A673 (cell line): Measurements from ENCODE around the gene MYO18B. TPM values are rescaled to one million over a fixed set of nuclear protein-coding genes. Genes with fewer than 3 reads are reported as not detected.

Experiments used
- BruUV-seq: library from RNA; stranded (reverse); fragments of 400-500 nt; replicated peaks from 2 replicates; lab custom pipeline; 2021; lab: Mats Ljungman, UMichigan
- CTCF ChIA-PET: fragments of 300-600 bp; sonication (Branson Sonifier 250); formaldehyde crosslinking; loops from one replicate; lab custom pipeline; 2022; ENCODE audit warnings: antibody characterized with exemption; lab: Charles Lee
- POLR2A ChIA-PET: fragments of 300-600 bp; sonication (Branson Sonifier 250); formaldehyde crosslinking; loops from one replicate; lab custom pipeline; 2022; ENCODE audit warnings: antibody characterized with exemption; ENCODE audit not compliant: low non-redundant PET; lab: Charles Lee
- DNase-seq: peaks from one replicate; pipeline ENCODE4 v3.0.0-alpha.2; 2015; ENCODE audit warnings: low spot score
- H3K27ac ChIP-seq: fragments of 200-600 bp; sonication (generic); 2 replicates; pipeline ENCODE4 v1.5.1; 2016; ENCODE audit warnings: mixed run types, low read depth, mild to moderate bottlenecking, mixed read lengths, antibody characterized with exemption, low read length; ENCODE audit not compliant: poor library complexity, severe bottlenecking
- H3K27me3 ChIP-seq: fragments of 200-600 bp; sonication (generic); replicated peaks from 2 replicates; pipeline ENCODE4 v1.6.1; 2017; ENCODE audit warnings: mixed run types, low read depth, mild to moderate bottlenecking, mixed read lengths, antibody characterized with exemption, low read length; ENCODE audit not compliant: insufficient read depth, poor library complexity
- H3K36me3 ChIP-seq: fragments of 200-600 bp; sonication (generic); 2 replicates; pipeline ENCODE4 v1.6.1; 2016; ENCODE audit warnings: mixed run types, mild to moderate bottlenecking, mixed read lengths, antibody characterized with exemption, low read length; ENCODE audit not compliant: insufficient read depth, poor library complexity, severe bottlenecking
- H3K4me1 ChIP-seq: fragments of 200-600 bp; sonication (generic); 2 replicates; pipeline ENCODE4 v1.6.1; 2017; ENCODE audit warnings: mixed run types, mild to moderate bottlenecking, mixed read lengths, antibody characterized with exemption, low read length; ENCODE audit not compliant: insufficient read depth, poor library complexity, severe bottlenecking
- H3K4me3 ChIP-seq: fragments of 200-600 bp; sonication (generic); 2 replicates; pipeline ENCODE4 v1.5.1; 2016; ENCODE audit warnings: low read depth, mixed run types, mild to moderate bottlenecking, mixed read lengths, low read length; ENCODE audit not compliant: poor library complexity, severe bottlenecking
- H3K9me3 ChIP-seq: fragments of 200-600 bp; sonication (generic); 2 replicates; pipeline ENCODE4 v1.6.1; 2016; ENCODE audit warnings: mixed run types, low read depth, mild to moderate bottlenecking, mixed read lengths, antibody characterized with exemption, low read length; ENCODE audit not compliant: poor library complexity, severe bottlenecking
- CTCF ChIP-seq: fragments of 300-800, 200-600 bp; sonication (generic); conservative IDR thresholded peaks from 2 replicates; pipeline ENCODE4 v1.5.1; 2017; ENCODE audit warnings: low read depth, mild to moderate bottlenecking, antibody characterized with exemption, low read length, moderate library complexity, mixed read lengths
- EZH2 ChIP-seq: fragments of 200-600 bp; sonication (generic); IDR thresholded peaks from 2 replicates; pipeline ENCODE4 v1.6.1; 2017; ENCODE audit warnings: borderline replicate concordance, low read depth, mild to moderate bottlenecking, mixed read lengths, antibody characterized with exemption, low read length; ENCODE audit not compliant: poor library complexity, severe bottlenecking
- intact Hi-C: fragments of 100-400 bp; cut with micrococcal nuclease; formaldehyde crosslinking; loops from one replicate; pipeline ENCODE4 v1.10.0; 2022; ENCODE audit not compliant: unreplicated experiment
- total RNA-seq: library from RNA; stranded (reverse); gene quantifications from 2 replicates; pipeline ENCODE4 v1.2.3, GENCODE V29; 2021

MYO18B gene
- total RNA-seq, 1 experiment from 2014 or later = not detected

DNA sequence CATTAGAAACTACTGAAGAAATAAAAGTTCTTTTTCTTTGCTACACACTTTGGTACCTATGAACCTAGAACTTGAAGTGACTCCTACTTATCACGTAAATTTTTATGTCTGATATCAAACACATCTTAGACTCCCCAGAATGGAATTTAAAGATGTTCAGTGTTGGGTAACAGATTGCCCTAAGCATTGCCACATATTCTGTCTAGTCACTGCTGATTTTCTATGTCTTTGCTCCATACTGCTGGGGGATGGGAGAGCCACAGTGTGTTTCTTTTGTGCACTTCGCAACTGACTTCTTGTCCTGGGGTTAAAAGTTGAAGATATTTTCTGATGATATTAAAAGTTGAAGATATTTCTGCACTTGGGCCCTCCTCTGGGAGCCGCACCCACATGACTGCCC, 19.4 kb upstream of the MYO18B start:
- no peaks in the 10 kb centered on the region for H3K27me3 ChIP-seq
- TF ChIP-seq CTCF (no peak), EZH2 (no peak)
- no peaks in the 10 kb centered on the region for H3K36me3 ChIP-seq
- DNase-seq = no peak
- ChIA-PET POLR2A (no interaction called here), CTCF (no interaction called here)
- no TSS peak for BruUV-seq
- intact Hi-C loops = no loop called here
- H3K4me1 ChIP-seq = no peaks in the 10 kb centered on the region
- no peak overlapping the region for H3K4me3 ChIP-seq
- no peaks in the 10 kb centered on the region for H3K9me3 ChIP-seq
- H3K27ac ChIP-seq = no peak overlapping the region

DNA sequence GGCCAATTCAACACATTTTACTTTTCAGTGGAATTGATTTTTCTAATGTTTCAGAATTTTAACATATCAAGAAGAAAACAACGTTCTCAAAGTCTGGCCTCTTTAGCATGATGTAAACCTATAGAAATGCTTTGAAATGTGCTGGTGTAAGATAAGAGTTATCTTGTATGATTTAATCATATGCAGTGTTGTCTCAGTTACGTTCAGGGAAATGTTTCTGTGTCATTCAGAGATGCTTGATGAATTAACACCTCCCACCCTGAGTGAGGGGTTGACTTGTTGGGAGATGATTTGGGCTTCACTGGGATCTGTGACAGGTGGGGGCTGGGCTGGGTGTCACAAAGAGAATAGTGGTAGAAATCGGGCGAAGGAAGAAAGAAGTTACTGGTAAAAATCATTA, 15.7 kb upstream of the MYO18B start:
- TF ChIP-seq EZH2 = no peak
- TF ChIP-seq CTCF = no peak
- Histone ChIP-seq H3K4me3 (no peak overlapping the region), H3K27ac (no peak overlapping the region), H3K9me3 (no peaks in the 10 kb centered on the region), H3K27me3 (no peaks in the 10 kb centered on the region), H3K36me3 (no peaks in the 10 kb centered on the region), H3K4me1 (no peaks in the 10 kb centered on the region)
- intact Hi-C loops = no loop called here
- CTCF ChIA-PET = no interaction called here
- no peak for DNase-seq
- POLR2A ChIA-PET = no interaction called here
- no TSS peak for BruUV-seq

DNA sequence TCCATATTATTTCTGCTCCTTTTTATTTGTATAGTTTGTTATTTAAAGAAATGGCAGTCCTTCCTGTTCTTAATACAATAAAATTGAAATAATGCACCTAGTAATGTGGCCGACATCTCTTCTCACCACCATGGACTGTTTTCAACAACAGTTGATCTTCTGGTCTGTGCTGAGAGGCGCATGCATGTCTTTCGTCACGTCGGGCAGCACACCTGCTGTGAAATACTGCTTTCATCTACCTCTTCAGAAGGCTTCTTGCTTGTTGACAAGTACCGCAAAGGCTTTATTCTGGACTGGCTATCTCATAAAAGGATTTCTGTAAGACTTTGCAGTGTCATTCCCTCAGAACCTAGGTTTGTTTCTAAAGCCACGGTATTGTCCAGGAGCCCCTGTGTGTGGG, 13.9 kb upstream of the MYO18B start:
- no TSS peak for BruUV-seq
- DNase-seq = no peak
- Histone ChIP-seq H3K36me3 (no peaks in the 10 kb centered on the region), H3K27ac (no peak overlapping the region), H3K4me3 (no peak overlapping the region), H3K9me3 (no peaks in the 10 kb centered on the region), H3K4me1 (peaks cover 6% of the 10 kb centered on the region), H3K27me3 (no peaks in the 10 kb centered on the region)
- intact Hi-C loops = no loop called here
- ChIA-PET POLR2A (no interaction called here), CTCF (no interaction called here)
- TF ChIP-seq CTCF (no peak), EZH2 (no peak)
